Effector CD8-positive, alpha-beta T cell (primary cell): ENCODE data around the gene UBAP2L.
"Not testable (repeated sequence)": the region's sequence is repeated elsewhere in the genome, so short reads cannot be mapped to it uniquely, and the experiment has no call there.

ENCODE experiments used
- DNase-seq: peaks from one replicate; lab custom pipeline; 2025; lab: John Stamatoyannopoulos, UW

Gene UBAP2L

GRCh38 chr1:154205778-154206177 lies 15.0 kb upstream of the UBAP2L start:
- not testable (repeated sequence) for DNase-seq

- no peak for DNase-seq
Observed at GRCh38 chr1:154206196-154206595, 14.6 kb upstream of the UBAP2L start, which contains the start of gene CFAP141. TSS of gene CFAP141 (minus strand) at chr1:154206333. CDS start at chr1:154206307, 26 bp downstream.

GRCh38 chr1:154207262-154207661 lies 13.5 kb upstream of the UBAP2L start:
- DNase-seq, result no peak

GRCh38 chr1:154208677-154209388 lies 11.9 kb upstream of the UBAP2L start:
- no peak for DNase-seq

DNA sequence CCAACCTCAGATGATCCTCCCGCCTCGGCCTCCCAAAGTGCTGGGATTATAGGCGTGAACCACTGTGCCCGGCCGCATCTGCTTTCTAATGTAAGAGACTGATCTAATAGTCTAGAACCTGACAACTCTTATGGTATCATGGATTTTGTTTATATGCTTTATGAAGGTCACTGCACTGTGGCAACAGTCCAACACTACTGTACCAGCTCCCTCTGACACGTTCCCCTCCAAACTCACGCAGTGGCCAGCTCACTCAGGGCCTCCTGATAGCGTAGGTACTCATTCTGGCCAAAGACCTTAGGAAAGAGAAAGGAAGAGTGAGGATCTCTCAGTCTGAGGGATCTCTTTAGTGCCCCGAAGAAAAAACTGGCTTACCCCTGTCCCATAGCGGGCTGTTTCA lies 8.7 kb upstream of the UBAP2L start:
- no peak for DNase-seq

GRCh38 chr1:154213274-154213673 lies 7.5 kb upstream of the UBAP2L start:
- no peak for DNase-seq

DNA sequence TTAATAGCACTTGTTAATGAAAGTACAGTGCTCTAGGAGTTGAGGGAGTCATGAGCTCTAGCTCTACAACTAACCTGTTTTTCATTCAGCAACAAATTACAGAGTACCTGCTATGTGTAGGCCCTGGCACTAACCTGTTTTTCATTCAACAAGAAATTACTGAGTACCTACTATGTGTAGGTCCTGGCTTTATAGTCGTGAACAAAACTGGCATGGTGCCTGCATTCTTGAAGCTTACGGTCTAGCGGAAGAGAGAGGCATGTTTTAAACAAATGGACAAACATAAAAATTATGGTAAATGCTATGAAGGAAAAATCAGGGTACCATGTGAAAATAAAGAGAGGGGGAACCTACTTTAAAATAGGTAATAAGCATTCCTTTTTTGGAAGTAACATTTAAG lies 2.2 kb upstream of the UBAP2L start:
- no peak for DNase-seq

GRCh38 chr1:154219541-154219940 lies 1.2 kb upstream of the UBAP2L start:
- DNase-seq, result no peak

DNA sequence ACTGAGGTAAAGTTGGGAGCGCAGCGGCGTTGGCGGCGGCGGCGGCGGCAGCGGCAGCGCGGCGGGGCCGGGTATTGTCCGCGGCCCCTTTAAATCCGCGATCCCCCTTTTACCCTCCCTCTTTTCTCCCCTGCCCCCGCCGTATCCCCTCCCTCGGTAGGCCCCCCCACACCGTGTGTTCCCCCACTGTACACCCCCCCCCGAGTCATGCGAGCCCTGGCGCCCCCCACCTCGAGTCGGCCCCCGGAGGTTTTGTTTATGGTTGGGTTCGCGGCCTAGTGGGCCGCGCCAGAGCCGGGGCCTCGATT lies 169 bp downstream of the UBAP2L start:
- DNase-seq, result no peak

GRCh38 chr1:154221278-154222001 lies 685 bp downstream of the UBAP2L start:
- peak; percentile 61 for DNase-seq

- no peak for DNase-seq
Observed at GRCh38 chr1:154222518-154222917, 1.8 kb downstream of the UBAP2L start.

- DNase-seq, result no peak
Observed at GRCh38 chr1:154222918-154223317, 2.2 kb downstream of the UBAP2L start.

- DNase-seq, result no peak
Observed at GRCh38 chr1:154223621-154224020, 2.9 kb downstream of the UBAP2L start.

DNA sequence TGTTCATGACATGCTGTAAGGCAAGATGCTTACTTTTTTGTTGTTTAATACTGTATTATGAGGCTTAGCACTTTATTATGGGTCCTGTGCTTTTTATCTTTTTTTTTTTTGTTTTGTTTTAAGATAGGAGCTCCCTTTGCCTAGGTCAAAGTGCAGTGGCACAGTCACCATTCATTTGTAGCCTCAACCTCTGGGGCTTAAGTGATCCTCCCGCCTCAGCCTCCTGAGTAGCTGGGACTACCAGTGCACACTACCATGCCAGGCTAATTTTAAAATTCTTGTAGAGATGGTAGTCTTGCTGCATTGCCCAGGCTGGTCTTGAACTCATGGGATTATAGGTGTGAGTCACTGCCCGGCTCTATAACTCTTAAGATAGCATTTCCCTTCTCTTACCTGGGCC lies 4.6 kb downstream of the UBAP2L start:
- DNase-seq, result no peak

GRCh38 chr1:154231112-154231511 lies 10.4 kb downstream of the UBAP2L start:
- DNase-seq, result not testable (repeated sequence)

GRCh38 chr1:154233127-154233526 lies 12.4 kb downstream of the UBAP2L start:
- DNase-seq, result not testable (repeated sequence)

- DNase-seq, result no peak
Observed at GRCh38 chr1:154236855-154237254, 16.1 kb downstream of the UBAP2L start.

DNA sequence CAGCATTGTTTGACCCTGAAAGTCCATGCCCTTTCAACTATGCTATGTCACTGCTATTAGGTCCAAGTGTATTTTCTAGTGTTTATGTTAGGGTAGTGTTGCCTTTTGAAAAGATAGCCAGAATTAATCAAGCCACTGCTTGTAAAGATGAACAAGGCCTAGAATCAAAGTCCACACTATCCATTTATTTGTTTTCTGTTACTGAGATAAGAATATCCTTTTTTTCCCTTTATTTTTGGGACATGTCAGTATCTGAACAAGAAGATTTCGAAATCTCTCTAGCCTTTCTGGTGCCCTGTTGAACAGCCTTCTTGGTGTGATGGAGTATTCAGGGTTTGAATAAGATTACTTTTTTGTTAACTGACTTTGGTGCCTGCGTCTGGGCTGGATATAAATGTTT lies 16.7 kb downstream of the UBAP2L start:
- no peak for DNase-seq

DNA sequence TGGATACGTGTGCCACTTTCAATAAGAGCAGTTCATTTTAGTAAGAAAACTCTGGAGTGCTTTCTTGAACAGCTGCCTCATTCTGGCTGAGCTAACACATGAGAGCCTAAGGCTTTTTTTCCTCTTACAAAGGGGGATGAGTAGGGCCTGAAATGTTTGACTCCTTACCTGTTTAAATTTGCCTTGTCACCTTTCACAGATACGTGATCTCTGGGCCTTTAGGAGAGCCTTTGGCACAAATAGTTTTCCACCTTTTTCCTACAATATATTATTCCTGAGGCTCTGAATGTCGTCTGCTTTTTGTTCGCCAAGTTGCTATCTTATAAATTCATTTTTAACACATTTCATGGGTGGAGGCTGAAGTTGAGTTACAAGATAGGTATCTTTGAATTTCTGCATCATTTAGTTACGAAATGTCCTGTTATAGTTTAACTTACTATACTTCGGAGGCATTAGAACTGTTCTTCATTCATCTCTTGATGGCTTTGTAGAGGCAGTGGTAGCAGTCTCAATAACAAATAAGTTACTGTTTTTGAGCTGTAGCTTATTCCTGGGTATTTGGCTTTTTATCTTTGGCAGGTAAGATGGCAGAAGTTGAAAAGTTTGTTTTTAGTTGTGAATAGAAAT lies 17.2 kb downstream of the UBAP2L start:
- no peak for DNase-seq

DNA sequence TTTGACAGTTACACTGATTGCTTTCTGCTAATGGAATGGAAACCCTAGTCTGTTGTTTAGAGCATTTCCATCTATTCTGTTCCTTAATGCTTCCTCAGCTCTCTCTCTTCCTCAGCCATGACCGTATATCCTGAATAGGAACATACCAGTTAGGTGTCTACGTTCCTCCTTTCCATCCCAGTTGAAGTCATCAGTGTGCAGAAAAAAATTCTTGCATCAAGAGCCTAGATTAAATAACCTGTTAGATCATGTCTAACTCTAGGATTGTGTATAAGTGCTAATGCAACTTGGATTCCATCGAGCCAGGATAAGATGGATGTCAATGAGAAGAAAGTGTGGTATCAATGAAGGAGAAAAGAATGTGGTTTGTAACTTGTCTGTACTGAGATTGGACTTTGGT lies 18.7 kb downstream of the UBAP2L start:
- no peak for DNase-seq

DNA sequence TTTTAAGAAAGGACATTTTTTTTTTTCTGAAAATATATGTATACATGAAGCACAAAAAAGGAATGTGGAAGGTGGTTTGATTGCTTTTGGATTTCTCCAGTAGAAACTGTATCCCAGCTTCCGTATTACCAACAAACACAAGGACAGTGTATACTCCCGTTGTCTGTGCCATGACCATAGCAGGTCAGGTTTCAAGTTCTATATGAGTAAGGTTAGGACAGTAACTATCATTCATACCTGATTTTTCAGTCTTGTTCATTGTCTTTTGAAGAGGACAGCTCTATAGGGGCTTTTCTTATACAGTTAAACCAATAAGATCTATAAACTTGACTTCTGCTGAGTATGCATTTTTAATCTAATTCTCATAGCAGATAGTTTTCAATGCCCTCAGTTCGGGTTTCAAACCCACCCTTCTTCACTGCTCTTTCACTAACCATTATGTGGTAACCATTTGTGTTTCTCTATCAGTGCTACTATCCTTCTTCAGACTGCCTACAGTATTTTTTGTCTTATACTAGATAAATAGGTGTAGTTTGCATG lies 19.6 kb downstream of the UBAP2L start:
- DNase-seq, result no peak

DNA sequence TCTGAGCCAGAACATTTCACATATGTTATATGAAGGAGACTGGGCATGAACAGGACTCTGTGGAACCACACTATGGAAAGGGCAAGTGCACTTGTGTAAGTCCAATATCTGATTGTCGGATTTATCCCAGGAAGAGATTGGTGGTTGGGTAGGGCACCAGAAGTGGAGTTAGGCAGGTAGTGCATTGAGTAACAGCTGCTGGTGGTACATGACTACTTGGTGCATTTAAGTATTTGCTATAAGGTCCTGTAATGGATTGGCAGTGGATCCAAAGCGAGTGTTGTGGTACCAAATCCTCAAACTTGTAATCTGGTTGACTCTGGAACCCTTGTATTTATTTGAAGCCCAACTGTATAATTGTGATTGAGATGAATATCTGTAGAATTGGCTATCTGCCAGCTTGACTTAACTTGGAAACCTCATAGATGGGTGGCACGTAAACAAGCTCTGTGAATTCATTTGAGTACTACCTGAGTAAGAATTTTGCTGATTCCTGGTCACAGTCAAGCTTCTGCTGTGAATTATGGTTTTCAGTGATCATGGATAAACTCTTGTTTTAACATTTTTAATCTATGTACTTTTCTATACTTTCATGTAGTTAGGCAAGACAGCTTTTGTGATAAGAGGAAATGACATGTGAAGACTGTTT lies 21.1 kb downstream of the UBAP2L start:
- DNase-seq, result no peak
